CD8-positive, alpha-beta memory T cell (primary cell): Measurements from ENCODE around the gene ICAM1. TPM values are rescaled to one million over a fixed set of nuclear protein-coding genes. Genes with fewer than 3 reads are reported as not detected.

ENCODE experiments used
- CTCF ChIA-PET: fragments of 350-600 bp; sonication (Branson Sonifier 250); formaldehyde crosslinking; loops from one replicate; lab custom pipeline; 2021; ENCODE audit warnings: antibody characterized with exemption; lab: Charles Lee
- POLR2A ChIA-PET: fragments of 350-600 bp; sonication (Branson Sonifier 250); formaldehyde crosslinking; loops from one replicate; lab custom pipeline; 2021; ENCODE audit warnings: antibody characterized with exemption; lab: Charles Lee
- DNase-seq, 5 donors: peaks; one replicate each; pipeline versions ENCODE4 v3.0.0 to v3.0.0-alpha.2; 2020 to 2022; ENCODE audit warnings: mixed read lengths in 1 of 5
- H3K27ac ChIP-seq: one replicate; pipeline ENCODE4 v1.7.0; 2013; ENCODE audit warnings: low read depth, mild to moderate bottlenecking, low read length, moderate library complexity
- H3K27me3 ChIP-seq: 2 replicates; pipeline ENCODE4 v1.7.0; 2013; ENCODE audit warnings: low read length, mild to moderate bottlenecking; ENCODE audit not compliant: insufficient read depth, poor library complexity, severe bottlenecking
- H3K36me3 ChIP-seq: 2 replicates; pipeline ENCODE4 v1.7.0; 2013; ENCODE audit warnings: mild to moderate bottlenecking, low read length, moderate library complexity; ENCODE audit not compliant: insufficient read depth
- H3K4me1 ChIP-seq: 2 replicates; pipeline ENCODE4 v1.7.0; 2013; ENCODE audit warnings: mild to moderate bottlenecking, low read length, moderate library complexity; ENCODE audit not compliant: insufficient read depth
- H3K4me3 ChIP-seq: 2 replicates; pipeline ENCODE4 v1.7.0; 2013; ENCODE audit warnings: mild to moderate bottlenecking, low read length
- H3K9me3 ChIP-seq: 2 replicates; pipeline ENCODE4 v1.7.0; 2013; ENCODE audit warnings: mild to moderate bottlenecking, low read length
- H3K27ac Mint-ChIP-seq, 8 donors: one replicate each; pipeline ENCODE4 v1.8.0; 2020 to 2021; ENCODE audit warnings: mixed read lengths in 8 of 8, mild to moderate bottlenecking in 6 of 8, inconsistent platforms in 3 of 8, moderate library complexity in 3 of 8
- H3K27me3 Mint-ChIP-seq, 2 donors: one replicate each; pipeline ENCODE4 v1.8.0; 2020 to 2021; ENCODE audit warnings: mixed read lengths in 2 of 2, mild to moderate bottlenecking in 1 of 2, moderate library complexity in 1 of 2
- H3K36me3 Mint-ChIP-seq, 3 donors: one replicate each; pipeline ENCODE4 v1.8.0; 2020 to 2021; ENCODE audit warnings: mixed read lengths in 3 of 3, inconsistent platforms in 1 of 3, mild to moderate bottlenecking in 1 of 3
- H3K4me1 Mint-ChIP-seq, 3 donors: one replicate each; pipeline ENCODE4 v1.8.0; 2020 to 2021; ENCODE audit warnings: mixed read lengths in 3 of 3, inconsistent platforms in 1 of 3, mild to moderate bottlenecking in 1 of 3
- H3K4me3 Mint-ChIP-seq, 7 donors: one replicate each; pipeline ENCODE4 v1.8.0; 2020 to 2021; ENCODE audit warnings: mixed read lengths in 7 of 7, mild to moderate bottlenecking in 6 of 7, moderate library complexity in 4 of 7, inconsistent platforms in 2 of 7
- H3K9me3 Mint-ChIP-seq, 5 donors: one replicate each; pipeline ENCODE4 v1.8.0; 2020 to 2022; ENCODE audit warnings: mixed read lengths in 5 of 5, mild to moderate bottlenecking in 3 of 5, moderate library complexity in 2 of 5, inconsistent platforms in 1 of 5
- polyA plus RNA-seq: library from polyadenylated mRNA; unstranded; fragments of 300-500 nt; fragmentation: Illumina TruSeq; gene quantifications from one replicate; pipeline ENCODE4 v1.2.3, GENCODE V29; 2021
- total RNA-seq, 2 experiments: library from RNA; stranded (reverse); gene quantifications; one replicate each; pipeline ENCODE4 v1.2.3, GENCODE V29; 2021

The ICAM1 gene
- 10 to 100 TPM; 65.8 to 66.8 TPM for total RNA-seq
- polyA plus RNA-seq = 13.1 TPM

DNA sequence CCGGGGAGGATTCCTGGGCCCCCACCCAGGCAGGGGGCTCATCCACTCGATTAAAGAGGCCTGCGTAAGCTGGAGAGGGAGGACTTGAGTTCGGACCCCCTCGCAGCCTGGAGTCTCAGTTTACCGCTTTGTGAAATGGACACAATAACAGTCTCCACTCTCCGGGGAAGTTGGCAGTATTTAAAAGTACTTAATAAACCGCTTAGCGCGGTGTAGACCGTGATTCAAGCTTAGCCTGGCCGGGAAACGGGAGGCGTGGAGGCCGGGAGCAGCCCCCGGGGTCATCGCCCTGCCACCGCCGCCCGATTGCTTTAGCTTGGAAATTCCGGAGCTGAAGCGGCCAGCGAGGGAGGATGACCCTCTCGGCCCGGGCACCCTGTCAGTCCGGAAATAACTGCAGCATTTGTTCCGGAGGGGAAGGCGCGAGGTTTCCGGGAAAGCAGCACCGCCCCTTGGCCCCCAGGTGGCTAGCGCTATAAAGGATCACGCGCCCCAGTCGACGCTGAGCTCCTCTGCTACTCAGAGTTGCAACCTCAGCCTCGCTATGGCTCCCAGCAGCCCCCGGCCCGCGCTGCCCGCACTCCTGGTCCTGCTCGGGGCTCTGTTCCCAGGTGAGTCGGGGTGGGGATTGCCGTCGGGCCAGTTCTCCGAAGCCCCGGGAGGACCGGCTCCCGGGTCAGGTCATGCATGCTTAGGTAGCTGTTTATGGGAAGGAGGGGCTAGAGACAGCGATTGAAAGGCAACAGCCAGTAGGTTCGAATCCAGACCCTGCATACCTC is at the start of gene ICAM1:
TSS of gene ICAM1 (plus strand) at position 505 of the 779 bp plus-strand sequence. CDS start at position 545, 40 bp downstream.
- peak within 1 kb of the TSS; percentile 90 to 99 (median 95) for H3K27ac Mint-ChIP-seq
- POLR2A ChIA-PET = interaction anchor here (0.5 to 3.2 kb wide), 11 partner anchors 9 to 388 kb away, joined by 3 to 47 read pairs (median 9); partner anchors contain the start of genes CDC37, ICAM4, ICAM5 and RAVER1
- H3K36me3 Mint-ChIP-seq = peaks cover 0 to 13% (median 0%) of the 10 kb centered on the region in 3 donors
- CTCF ChIA-PET = interaction anchor here (0.6 to 11.0 kb wide), 25 partner anchors 8 to 363 kb away, joined by 3 to 355 read pairs (median 4); partner anchors contain the start of genes CDC37, ICAM5, RAVER1 and TYK2
- no peaks in the 10 kb centered on the region for H3K36me3 ChIP-seq
- H3K4me1 Mint-ChIP-seq = peaks cover 26 to 51% (median 31%) of the 10 kb centered on the region in 3 donors
- no peaks in the 10 kb centered on the region for H3K27me3 ChIP-seq
- H3K9me3 Mint-ChIP-seq = no peaks in the 10 kb centered on the region
- H3K4me3 ChIP-seq = peak within 1 kb of the TSS; percentile 76
- no peaks in the 10 kb centered on the region for H3K9me3 ChIP-seq
- peak; percentile 61 to 81 (median 70) for DNase-seq
- peak within 1 kb of the TSS; percentile 87 for H3K27ac ChIP-seq
- peak within 1 kb of the TSS; percentile 83 to 94 (median 87) for H3K4me3 Mint-ChIP-seq
- peaks cover 0 to 2% of the 10 kb centered on the region in 2 donors for H3K27me3 Mint-ChIP-seq
- peaks cover 21% of the 10 kb centered on the region for H3K4me1 ChIP-seq

DNA sequence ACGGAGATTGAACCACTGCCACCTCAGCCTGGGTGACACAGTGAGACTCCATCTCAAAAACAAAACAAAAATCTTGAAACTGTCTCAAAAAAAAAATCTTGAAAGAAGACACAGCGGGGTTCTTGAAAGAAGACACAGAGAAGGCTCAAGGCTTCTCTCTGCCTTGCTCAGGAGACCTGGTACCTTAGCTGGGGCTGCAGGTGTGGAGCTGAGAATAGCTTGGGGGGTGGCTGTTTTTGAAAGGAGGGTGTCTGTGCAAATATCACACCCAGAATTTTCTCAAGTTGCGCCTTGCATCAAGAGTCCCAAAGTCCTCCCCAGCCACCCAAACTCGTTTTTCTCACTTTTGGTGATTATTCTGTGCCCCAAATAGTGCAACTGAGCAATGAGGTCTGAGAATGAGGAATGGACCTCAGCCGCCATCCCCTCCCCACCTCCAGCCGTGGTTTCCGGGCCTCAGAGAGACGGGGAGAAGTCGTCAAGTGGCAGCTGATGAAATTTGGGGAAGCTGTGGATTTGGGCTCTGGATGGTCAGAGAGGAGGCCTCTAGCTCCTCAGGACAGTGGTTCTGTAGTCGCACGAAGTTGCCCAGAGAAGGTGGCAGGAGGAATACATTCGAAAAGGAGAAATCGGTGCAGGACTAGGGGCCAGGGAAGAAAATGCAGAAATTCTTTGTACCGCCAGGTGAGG is 48.6 kb upstream of the ICAM1 start:
- DNase-seq = no peak
- Histone ChIP-seq H3K4me1 (peaks cover 4% of the 10 kb centered on the region), H3K4me3 (no peak overlapping the region), H3K36me3 (no peaks in the 10 kb centered on the region), H3K27ac (no peak overlapping the region), H3K27me3 (no peaks in the 10 kb centered on the region), H3K9me3 (no peaks in the 10 kb centered on the region)
- H3K27ac Mint-ChIP-seq = peak overlapping the region in 1 of 8 donors; percentile 63
- no peaks in the 10 kb centered on the region for H3K9me3 Mint-ChIP-seq
- ChIA-PET CTCF (interaction anchor here (1.0 to 3.5 kb wide), 3 partner anchors 28 to 57 kb away, joined by 3 to 16 read pairs (median 3); no protein-coding TSS in a partner anchor), POLR2A (no interaction called here)
- H3K4me1 Mint-ChIP-seq = peaks cover 3 to 10% (median 9%) of the 10 kb centered on the region in 3 donors
- H3K27me3 Mint-ChIP-seq = no peaks in the 10 kb centered on the region
- H3K36me3 Mint-ChIP-seq = peaks cover 0 to 15% (median 6%) of the 10 kb centered on the region in 3 donors
- H3K4me3 Mint-ChIP-seq = no peak overlapping the region

- H3K27me3 Mint-ChIP-seq = no peaks in the 10 kb centered on the region
- H3K27ac Mint-ChIP-seq = peak overlapping the region in 1 of 8 donors; percentile 42
Measured at GRCh38 chr19:10223488-10224213, 47.3 kb upstream of the ICAM1 start.

GRCh38 chr19:10224337-10224736 is 46.6 kb upstream of the ICAM1 start:
- Mint-ChIP-seq H3K4me1 (peaks cover 5 to 17% (median 15%) of the 10 kb centered on the region in 3 donors), H3K4me3 (peak overlapping the region in 1 of 7 donors; percentile 81), H3K27ac (peak overlapping the region in 1 of 8 donors; percentile 56), H3K9me3 (no peaks in the 10 kb centered on the region), H3K27me3 (no peaks in the 10 kb centered on the region), H3K36me3 (peaks cover 0 to 15% (median 6%) of the 10 kb centered on the region in 3 donors)
- H3K4me1 ChIP-seq = peaks cover 13% of the 10 kb centered on the region
- no peaks in the 10 kb centered on the region for H3K36me3 ChIP-seq
- H3K27me3 ChIP-seq = no peaks in the 10 kb centered on the region
- CTCF ChIA-PET = interaction anchor here (2.8 to 10.5 kb wide), 2 partner anchors 11 to 26 kb away, joined by 14 to 73 read pairs; no protein-coding TSS in a partner anchor
- DNase-seq = no peak
- POLR2A ChIA-PET = no interaction called here
- no peak overlapping the region for H3K27ac ChIP-seq
- H3K4me3 ChIP-seq = no peak overlapping the region
- no peaks in the 10 kb centered on the region for H3K9me3 ChIP-seq

More at GRCh38 chr19:10223488-10224213, 47.3 kb upstream of the ICAM1 start:
- Histone ChIP-seq H3K27ac (no peak overlapping the region), H3K4me1 (peaks cover 8% of the 10 kb centered on the region), H3K27me3 (no peaks in the 10 kb centered on the region), H3K9me3 (no peaks in the 10 kb centered on the region), H3K4me3 (no peak overlapping the region), H3K36me3 (no peaks in the 10 kb centered on the region)
- Mint-ChIP-seq H3K4me3 (peak overlapping the region in 1 of 7 donors; percentile 81), H3K9me3 (no peaks in the 10 kb centered on the region), H3K36me3 (peaks cover 0 to 15% (median 6%) of the 10 kb centered on the region in 3 donors), H3K4me1 (peaks cover 3 to 12% (median 10%) of the 10 kb centered on the region in 3 donors)
- DNase-seq = no peak
- CTCF ChIA-PET = interaction anchor here (1.0 to 10.5 kb wide), 4 partner anchors 12 to 58 kb away, joined by 3 to 73 read pairs (median 8); no protein-coding TSS in a partner anchor
- POLR2A ChIA-PET = no interaction called here

- peaks cover 0 to 19% (median 6%) of the 10 kb centered on the region in 3 donors for H3K36me3 Mint-ChIP-seq
- no peaks in the 10 kb centered on the region for H3K27me3 ChIP-seq
- peak overlapping the region in 3 of 8 donors; percentile 29 to 47 (median 46) for H3K27ac Mint-ChIP-seq
- H3K27ac ChIP-seq = no peak overlapping the region
- H3K4me1 ChIP-seq = peaks cover 16% of the 10 kb centered on the region
- ChIA-PET CTCF (interaction anchor here (1.5 to 10.5 kb wide), 3 partner anchors 10 to 24 kb away, joined by 5 to 73 read pairs (median 14); no protein-coding TSS in a partner anchor), POLR2A (no interaction called here)
- no peak for DNase-seq
- no peak overlapping the region for H3K4me3 ChIP-seq
- H3K4me3 Mint-ChIP-seq = peak overlapping the region in 1 of 7 donors; percentile 19
- no peaks in the 10 kb centered on the region for H3K9me3 ChIP-seq
- no peaks in the 10 kb centered on the region for H3K36me3 ChIP-seq
- H3K4me1 Mint-ChIP-seq = peaks cover 9 to 23% (median 20%) of the 10 kb centered on the region in 3 donors
- H3K27me3 Mint-ChIP-seq = no peaks in the 10 kb centered on the region
- no peaks in the 10 kb centered on the region for H3K9me3 Mint-ChIP-seq
Measured at GRCh38 chr19:10226021-10226375, 44.9 kb upstream of the ICAM1 start.

- POLR2A ChIA-PET = interaction anchor here (0.6 kb wide), 1 partner anchor 418 kb away, joined by 9 read pairs; no protein-coding TSS in a partner anchor
- Mint-ChIP-seq H3K4me1 (peaks cover 9 to 24% (median 20%) of the 10 kb centered on the region in 3 donors), H3K36me3 (peaks cover 0 to 18% (median 6%) of the 10 kb centered on the region in 3 donors), H3K9me3 (no peaks in the 10 kb centered on the region), H3K27ac (peak overlapping the region in 3 of 8 donors; percentile 36 to 78 (median 47)), H3K27me3 (no peaks in the 10 kb centered on the region), H3K4me3 (peak overlapping the region in 1 of 7 donors; percentile 19)
- H3K27me3 ChIP-seq = no peaks in the 10 kb centered on the region
- peaks cover 18% of the 10 kb centered on the region for H3K4me1 ChIP-seq
- DNase-seq = no peak
- H3K9me3 ChIP-seq = no peaks in the 10 kb centered on the region
- CTCF ChIA-PET = interaction anchor here (1.5 to 10.5 kb wide), 3 partner anchors 9 to 24 kb away, joined by 5 to 73 read pairs (median 14); no protein-coding TSS in a partner anchor
- H3K36me3 ChIP-seq = no peaks in the 10 kb centered on the region
- H3K4me3 ChIP-seq = no peak overlapping the region
- H3K27ac ChIP-seq = no peak overlapping the region
Measured at GRCh38 chr19:10226376-10227025, 44.4 kb upstream of the ICAM1 start.
